Tibial nerve (tissue), 4 donors: ENCODE measurements around the gene THOC1. TPM values are rescaled to one million over a fixed set of nuclear protein-coding genes. Genes with fewer than 3 reads are reported as not detected.

Source experiments
- DNase-seq, 2 donors: peaks; one replicate each; pipeline ENCODE4 v3.0.0-alpha.2; 2019; ENCODE audit warnings: low spot score in 2 of 2
- H3K27ac ChIP-seq, 4 donors: fragments of 200-600 bp; sonication (generic) in 3 of 4; one replicate each; pipeline ENCODE4 v1.5.1; 2017 to 2019; ENCODE audit warnings: mild to moderate bottlenecking in 1 of 4
- H3K27me3 ChIP-seq, 2 donors: fragments of 200-600 bp; sonication (generic) in 1 of 2; one replicate each; pipeline versions ENCODE4 v1.5.1 to v1.6.0; 2017 to 2019
- H3K36me3 ChIP-seq, 3 donors: fragments of 200-600 bp; sonication (generic); one replicate each; pipeline ENCODE4 v1.5.1; 2018 to 2019
- H3K4me1 ChIP-seq, 4 donors: fragments of 200-600 bp; sonication (generic) in 3 of 4; one replicate each; pipeline ENCODE4 v1.5.1; 2017 to 2019
- H3K4me3 ChIP-seq, 4 donors: fragments of 200-600 bp; sonication (generic) in 3 of 4; one replicate each; pipeline ENCODE4 v1.5.1; 2017 to 2019; ENCODE audit warnings: mild to moderate bottlenecking in 1 of 4, moderate library complexity in 1 of 4
- H3K9me3 ChIP-seq, 4 donors: fragments of 200-600 bp; sonication (generic) in 3 of 4; one replicate each; pipeline ENCODE4 v1.5.1; 2017 to 2019
- CTCF ChIP-seq, 5 experiments: fragments of 200-600 bp in 3 of 5; fragments of 450-650 bp in 2 of 5; sonication (generic) in 3 of 5; IDR thresholded peaks; one replicate each; pipeline ENCODE4 v1.5.1; 2016 to 2019; ENCODE audit warnings: antibody characterized with exemption in 5 of 5, mild to moderate bottlenecking in 3 of 5, moderate library complexity in 2 of 5
- EP300 ChIP-seq, 2 donors: sonication (generic); formaldehyde crosslinking; IDR thresholded peaks; one replicate each; pipeline ENCODE4 v1.6.1; 2017; ENCODE audit warnings: antibody characterized with exemption in 2 of 2, mild to moderate bottlenecking in 1 of 2
- POLR2A ChIP-seq, 2 donors: fragments of 450-650 bp; IDR thresholded peaks; one replicate each; pipeline ENCODE4 v1.6.1; 2017; ENCODE audit warnings: antibody characterized with exemption in 2 of 2, mild to moderate bottlenecking in 2 of 2, moderate library complexity in 2 of 2
- WGBS, 2 donors: methylation state at CpG; one replicate each; pipeline ENCODE4 v1.1.5; 2018; 5-methylcytosine and 5-hydroxymethylcytosine counted together
- total RNA-seq, 4 donors: library from RNA; depleted of rRNA; stranded (reverse); fragments of >200 nt; gene quantifications; one replicate each; pipeline ENCODE4 v1.1.0, GENCODE V29; 2016

THOC1 gene
- total RNA-seq, 4 donors from 2014 or later: 43.3 to 53.4 (median 50.7) TPM

DNA sequence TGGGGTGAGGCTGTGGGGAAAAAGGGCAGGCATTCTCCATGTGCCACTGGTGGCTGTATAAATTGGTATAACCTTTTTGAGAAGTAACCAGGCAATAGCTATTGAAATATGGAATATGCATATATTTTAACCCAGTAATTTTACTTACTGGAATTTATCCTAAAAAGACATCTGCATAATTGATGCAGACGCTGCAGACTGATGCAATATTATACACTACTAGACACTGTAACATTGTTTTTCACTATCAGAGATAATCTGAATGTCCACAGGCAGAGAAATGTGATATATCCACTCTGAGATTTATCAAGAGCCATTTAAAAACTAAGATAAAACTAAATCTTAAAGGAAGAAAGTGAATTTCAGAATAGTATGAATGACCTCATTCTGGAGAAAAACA, 14.7 kb downstream of the THOC1 start:
- H3K27me3 ChIP-seq: no peaks in the 10 kb centered on the region
- no peak overlapping the region for H3K4me3 ChIP-seq
- TF ChIP-seq EP300 (IDR thresholded peaks at IDR 0.05) (no peak), CTCF (IDR thresholded peaks at IDR 0.05) (no peak), POLR2A (IDR thresholded peaks at IDR 0.05) (no peak)
- peaks cover 0 to 100% (median 24%) of the 10 kb centered on the region in 3 donors for H3K36me3 ChIP-seq
- no peaks in the 10 kb centered on the region for H3K4me1 ChIP-seq
- DNase-seq: no peak
- no peaks in the 10 kb centered on the region for H3K9me3 ChIP-seq
- 82 to 87% methylated on average over 1 of the region's 1 CpG for WGBS, 2 donors
- no peak overlapping the region for H3K27ac ChIP-seq

DNA sequence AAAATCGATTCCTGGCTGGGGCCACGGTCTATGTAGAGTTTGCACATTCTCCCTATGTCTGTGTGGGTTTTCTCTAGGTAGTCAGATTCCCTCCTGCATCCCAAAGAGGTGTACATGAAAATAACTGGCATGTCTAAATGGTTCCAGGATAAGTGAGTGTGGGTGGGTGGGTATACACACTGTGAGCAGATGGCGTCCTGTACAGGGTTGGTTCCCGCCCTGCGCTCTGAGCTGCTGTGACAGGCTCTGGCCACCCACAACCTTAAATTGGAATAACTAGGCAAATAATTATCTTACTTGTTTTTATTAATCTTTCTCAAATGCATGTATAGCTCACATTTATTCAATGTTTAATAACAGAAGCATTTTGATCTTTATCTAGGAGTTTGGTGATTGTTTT, 16.3 kb downstream of the THOC1 start:
- Histone ChIP-seq H3K4me3 (no peak overlapping the region), H3K27me3 (no peaks in the 10 kb centered on the region), H3K9me3 (no peaks in the 10 kb centered on the region), H3K4me1 (no peaks in the 10 kb centered on the region), H3K27ac (no peak overlapping the region), H3K36me3 (peaks cover 0 to 100% (median 15%) of the 10 kb centered on the region in 3 donors)
- DNase-seq: no peak
- TF ChIP-seq EP300 (IDR thresholded peaks at IDR 0.05) (no peak), CTCF (IDR thresholded peaks at IDR 0.05) (no peak), POLR2A (IDR thresholded peaks at IDR 0.05) (no peak)
- WGBS, 2 donors: 95 to 99% methylated on average over 5 of the region's 5 CpGs

- H3K4me1 ChIP-seq: no peaks in the 10 kb centered on the region
- no peak for TF ChIP-seq CTCF (IDR thresholded peaks at IDR 0.05)
- TF ChIP-seq EP300 (IDR thresholded peaks at IDR 0.05): no peak
- no peak for TF ChIP-seq POLR2A (IDR thresholded peaks at IDR 0.05)
- no peaks in the 10 kb centered on the region for H3K27me3 ChIP-seq
- peaks cover 0 to 100% (median 12%) of the 10 kb centered on the region in 3 donors for H3K36me3 ChIP-seq
- DNase-seq: no peak
- H3K27ac ChIP-seq: no peak overlapping the region
- H3K4me3 ChIP-seq: no peak overlapping the region
- WGBS, 2 donors: 95 to 98% methylated on average over 2 of the region's 2 CpGs
- no peaks in the 10 kb centered on the region for H3K9me3 ChIP-seq
Observed at GRCh38 chr18:250685-251084, 17.2 kb downstream of the THOC1 start.

DNA sequence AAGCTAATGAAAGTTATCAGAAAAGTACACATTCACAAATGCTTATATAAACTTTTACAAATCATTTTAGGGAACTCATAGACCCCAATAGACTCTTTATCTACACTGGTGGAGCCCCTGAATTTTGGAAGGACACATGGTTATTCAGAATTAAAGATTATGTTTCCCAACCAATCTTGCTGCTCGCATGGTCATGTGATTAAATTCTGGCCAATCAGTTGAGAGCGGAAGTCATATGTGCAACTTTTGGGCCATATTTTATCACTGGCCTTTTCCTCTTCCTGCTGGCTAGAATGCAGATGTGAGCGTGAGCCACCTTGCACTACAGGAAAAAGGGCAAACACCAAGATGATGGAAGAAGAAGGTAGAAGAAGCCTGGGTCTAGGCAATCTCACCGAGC, 19.8 kb downstream of the THOC1 start:
- H3K4me3 ChIP-seq: no peak overlapping the region
- H3K9me3 ChIP-seq: no peaks in the 10 kb centered on the region
- H3K27ac ChIP-seq: no peak overlapping the region
- peaks cover 0 to 100% (median 12%) of the 10 kb centered on the region in 3 donors for H3K36me3 ChIP-seq
- no peaks in the 10 kb centered on the region for H3K4me1 ChIP-seq
- no peaks in the 10 kb centered on the region for H3K27me3 ChIP-seq
- no peak for DNase-seq
- WGBS, 2 donors: 83 to 95% methylated on average over 4 of the region's 4 CpGs
- TF ChIP-seq CTCF (IDR thresholded peaks at IDR 0.05) (no peak), EP300 (IDR thresholded peaks at IDR 0.05) (no peak), POLR2A (IDR thresholded peaks at IDR 0.05) (no peak)

- H3K27me3 ChIP-seq: no peaks in the 10 kb centered on the region
- H3K4me3 ChIP-seq: no peak overlapping the region
- peak overlapping the region in 1 of 4 donors; percentile 0 for H3K27ac ChIP-seq
- no peaks in the 10 kb centered on the region for H3K4me1 ChIP-seq
- TF ChIP-seq EP300 (IDR thresholded peaks at IDR 0.05): no peak
- no peak for TF ChIP-seq POLR2A (IDR thresholded peaks at IDR 0.05)
- no peak for TF ChIP-seq CTCF (IDR thresholded peaks at IDR 0.05)
- no peaks in the 10 kb centered on the region for H3K9me3 ChIP-seq
- H3K36me3 ChIP-seq: peaks cover 0 to 100% (median 0%) of the 10 kb centered on the region in 3 donors
- no peak for DNase-seq
- 53 to 61% methylated on average over 2 of the region's 2 CpGs for WGBS, 2 donors
Observed at GRCh38 chr18:245282-245847, 22.5 kb downstream of the THOC1 start.
